ENCODE data around the gene GALNT10.

The GALNT10 gene

DNA sequence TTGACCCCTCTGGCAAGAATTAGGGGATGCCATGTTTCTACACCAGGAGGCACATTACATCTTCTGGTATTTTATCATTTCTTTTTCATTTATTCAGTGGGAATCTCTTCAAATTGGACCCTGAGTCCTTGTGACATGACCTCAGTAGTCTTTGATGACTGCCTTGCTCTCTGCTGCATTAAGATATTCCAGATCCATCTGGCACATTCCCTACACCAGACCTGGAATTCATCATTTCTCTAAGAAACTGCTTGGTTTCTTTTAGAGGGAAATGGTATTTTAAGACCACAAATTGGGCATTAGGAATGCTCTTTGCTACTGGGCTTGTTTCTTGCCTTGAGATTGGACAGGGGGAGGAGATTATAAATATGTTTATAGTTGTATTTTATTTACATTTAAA lies 61.0 kb downstream of the GALNT10 start:
- Histone ChIP-seq H3K27me3 (ENCODE audit: control insufficient read depth, insufficient read depth, low read length) (no peaks in the 10 kb centered on the region), H3K36me3 (ENCODE audit: control insufficient read depth, insufficient read depth, low read length) (no peaks in the 10 kb centered on the region), H3K9ac (ENCODE audit: low read depth, low read length) (no peak overlapping the region), H3K4me3 (ENCODE audit: low read depth, low read length) (no peak overlapping the region), H3K27ac (ENCODE audit: low read depth, low read length) (no peak overlapping the region), H3K9me3 (ENCODE audit: control insufficient read depth, insufficient read depth, low read length) (no peaks in the 10 kb centered on the region), H3K4me1 (ENCODE audit: control insufficient read depth, insufficient read depth, low read length) (no peaks in the 10 kb centered on the region; the same call in 1 of the 2 replicates)

DNA sequence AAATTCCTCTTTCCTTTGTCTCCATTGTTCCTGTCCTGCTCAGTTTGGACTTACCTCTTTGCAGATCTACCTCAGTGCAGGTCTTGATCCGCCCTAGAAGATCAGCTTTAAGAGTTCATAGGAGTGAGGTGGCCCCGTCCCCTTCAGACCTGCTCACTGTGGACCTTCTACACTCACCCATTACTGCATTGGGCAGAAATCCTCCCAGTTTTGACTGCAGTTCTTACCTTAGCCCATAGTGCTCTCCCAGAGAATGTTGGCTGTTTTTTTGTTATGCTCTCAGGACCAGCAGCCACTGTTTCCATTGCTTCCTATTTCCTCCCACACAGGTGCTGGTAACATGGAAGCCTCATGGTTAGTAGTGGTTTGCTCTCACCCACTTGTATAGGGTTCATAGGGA lies 63.3 kb downstream of the GALNT10 start:
- no peaks in the 10 kb centered on the region for H3K27me3 ChIP-seq (ENCODE audit: control insufficient read depth, insufficient read depth, low read length)
- no peak overlapping the region for H3K4me3 ChIP-seq (ENCODE audit: low read depth, low read length)
- no peaks in the 10 kb centered on the region for H3K9me3 ChIP-seq (ENCODE audit: control insufficient read depth, insufficient read depth, low read length)
- H3K27ac ChIP-seq (ENCODE audit: low read depth, low read length), result no peak overlapping the region
- no peak overlapping the region for H3K9ac ChIP-seq (ENCODE audit: low read depth, low read length)
- no peaks in the 10 kb centered on the region for H3K36me3 ChIP-seq (ENCODE audit: control insufficient read depth, insufficient read depth, low read length)
- H3K4me1 ChIP-seq (ENCODE audit: control insufficient read depth, insufficient read depth, low read length), result peaks cover 6% of the 10 kb centered on the region

DNA sequence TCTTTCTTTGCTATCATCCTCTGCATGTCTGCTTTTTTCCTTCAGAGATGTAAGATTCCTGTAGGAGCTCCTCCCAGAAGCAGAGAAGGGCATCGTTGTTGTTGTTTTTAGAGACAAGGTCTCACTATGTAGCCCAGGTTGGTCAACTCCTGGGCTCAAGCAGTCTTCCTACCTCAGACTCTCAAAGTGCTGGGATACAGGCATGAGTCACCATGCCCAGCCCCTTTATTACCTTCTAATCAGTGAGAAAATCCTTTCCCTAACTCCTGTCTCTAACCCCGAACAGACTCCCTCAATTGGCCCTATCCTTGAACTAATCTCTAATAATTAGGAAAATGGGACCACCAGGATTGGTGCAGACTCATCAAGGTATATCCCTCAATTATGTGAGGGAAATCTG lies 64.4 kb downstream of the GALNT10 start:
- H3K4me1 ChIP-seq (ENCODE audit: control insufficient read depth, insufficient read depth, low read length), result peaks cover 17% of the 10 kb centered on the region
- no peaks in the 10 kb centered on the region for H3K9me3 ChIP-seq (ENCODE audit: control insufficient read depth, insufficient read depth, low read length)
- no peak overlapping the region for H3K9ac ChIP-seq (ENCODE audit: low read depth, low read length)
- H3K27me3 ChIP-seq (ENCODE audit: control insufficient read depth, insufficient read depth, low read length), result no peaks in the 10 kb centered on the region
- H3K27ac ChIP-seq (ENCODE audit: low read depth, low read length), result no peak overlapping the region
- no peak overlapping the region for H3K4me3 ChIP-seq (ENCODE audit: low read depth, low read length)
- H3K36me3 ChIP-seq (ENCODE audit: control insufficient read depth, insufficient read depth, low read length), result no peaks in the 10 kb centered on the region

DNA sequence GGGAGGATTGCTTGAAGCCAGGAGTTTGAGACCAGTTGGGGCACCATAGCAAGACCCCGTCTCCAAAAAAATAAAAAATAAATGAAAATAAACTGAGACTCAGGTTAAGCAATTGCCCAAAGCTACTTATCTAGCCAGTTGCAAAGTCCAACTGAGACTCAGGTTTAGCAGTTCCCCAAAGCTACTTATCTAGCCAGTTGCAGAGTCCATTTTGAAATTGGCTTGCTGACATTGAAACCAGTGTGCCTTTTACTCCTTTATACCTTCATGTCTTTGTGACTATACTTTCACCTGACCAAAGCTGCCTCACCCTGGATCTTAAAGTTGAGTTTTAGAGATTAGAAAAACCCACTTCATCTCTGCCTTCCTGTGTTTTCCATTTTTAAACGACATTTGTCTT lies 66.5 kb downstream of the GALNT10 start:
- H3K27ac ChIP-seq (ENCODE audit: low read depth, low read length), result no peak overlapping the region
- no peaks in the 10 kb centered on the region for H3K9me3 ChIP-seq (ENCODE audit: control insufficient read depth, insufficient read depth, low read length)
- H3K27me3 ChIP-seq (ENCODE audit: control insufficient read depth, insufficient read depth, low read length), result no peaks in the 10 kb centered on the region
- H3K4me1 ChIP-seq (ENCODE audit: control insufficient read depth, insufficient read depth, low read length), result peaks cover 33% of the 10 kb centered on the region
- no peak overlapping the region for H3K9ac ChIP-seq (ENCODE audit: low read depth, low read length)
- H3K4me3 ChIP-seq (ENCODE audit: low read depth, low read length), result no peak overlapping the region
- no peaks in the 10 kb centered on the region for H3K36me3 ChIP-seq (ENCODE audit: control insufficient read depth, insufficient read depth, low read length)

DNA sequence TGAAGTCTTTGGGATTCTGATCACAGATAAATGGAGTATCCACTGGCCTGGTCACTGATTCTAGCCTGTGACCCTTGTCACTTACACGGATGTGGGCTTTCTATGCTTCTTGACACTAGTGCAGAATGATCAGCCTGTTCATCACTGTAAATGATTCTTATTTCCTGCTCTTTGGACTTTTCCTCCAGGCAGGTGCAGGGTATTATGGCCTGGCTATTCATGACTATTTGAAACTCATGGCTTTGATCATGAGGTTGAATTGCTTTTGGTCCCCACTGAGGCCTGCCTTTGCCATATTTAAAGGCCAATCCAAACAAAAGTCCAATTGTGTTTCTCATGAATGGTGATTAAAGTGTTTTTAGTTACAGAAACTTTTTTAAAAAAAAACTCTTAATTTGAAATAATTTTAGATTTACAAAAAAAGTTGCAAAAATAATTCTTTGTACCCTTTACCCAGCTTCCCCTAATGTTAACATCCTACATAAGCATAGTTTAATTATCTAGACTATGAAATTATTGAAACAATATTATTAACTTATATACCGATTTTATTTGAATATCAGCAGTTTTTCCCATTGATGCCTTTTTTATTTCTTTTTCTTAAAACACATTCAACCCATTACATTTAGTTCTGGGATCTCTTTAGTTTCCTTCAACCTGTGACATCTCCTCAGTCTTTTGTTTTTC lies 68.1 kb downstream of the GALNT10 start:
- Histone ChIP-seq H3K4me3 (ENCODE audit: low read depth, low read length) (no peak overlapping the region), H3K9ac (ENCODE audit: low read depth, low read length) (no peak overlapping the region), H3K36me3 (ENCODE audit: control insufficient read depth, insufficient read depth, low read length) (no peaks in the 10 kb centered on the region), H3K27me3 (ENCODE audit: control insufficient read depth, insufficient read depth, low read length) (no peaks in the 10 kb centered on the region), H3K9me3 (ENCODE audit: control insufficient read depth, insufficient read depth, low read length) (no peaks in the 10 kb centered on the region), H3K4me1 (ENCODE audit: control insufficient read depth, insufficient read depth, low read length) (peaks cover 33% of the 10 kb centered on the region), H3K27ac (ENCODE audit: low read depth, low read length) (no peak overlapping the region)

DNA sequence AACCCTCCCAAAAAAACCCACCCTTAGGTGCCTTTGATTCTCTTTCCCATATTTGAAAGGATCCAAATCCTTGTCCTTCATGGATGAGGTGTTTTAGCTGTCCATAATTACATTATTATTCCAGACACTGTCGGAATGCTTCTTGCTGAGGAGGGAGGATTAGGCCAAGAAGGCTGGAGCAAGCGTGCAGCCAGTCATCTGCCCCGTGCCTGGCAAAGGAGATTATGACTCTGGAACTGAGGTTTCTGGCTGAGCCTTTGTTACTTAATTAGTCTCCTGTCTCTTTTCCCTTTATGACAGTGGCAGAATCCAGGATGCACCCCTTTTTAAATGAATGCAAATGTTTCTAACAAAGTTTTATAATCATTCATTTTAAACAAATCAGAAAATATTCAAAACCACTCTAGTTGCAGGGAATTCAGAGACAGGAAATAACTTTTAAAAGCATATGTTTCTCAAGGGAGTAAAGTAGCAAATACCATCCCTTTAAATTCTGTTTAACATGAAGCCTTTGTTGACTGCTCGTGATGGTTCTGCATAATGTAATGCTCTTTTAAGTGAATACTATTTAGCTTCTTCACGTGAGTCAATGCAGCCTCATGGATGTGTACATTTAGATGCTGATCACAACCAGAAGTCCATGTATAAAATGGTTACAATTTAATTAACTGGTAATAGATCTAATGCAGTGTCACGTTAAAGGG lies 69.8 kb downstream of the GALNT10 start:
- Histone ChIP-seq H3K27ac (ENCODE audit: low read depth, low read length) (peak overlapping the region; percentile 44), H3K4me3 (ENCODE audit: low read depth, low read length) (no peak overlapping the region), H3K9me3 (ENCODE audit: control insufficient read depth, insufficient read depth, low read length) (no peaks in the 10 kb centered on the region)

DNA sequence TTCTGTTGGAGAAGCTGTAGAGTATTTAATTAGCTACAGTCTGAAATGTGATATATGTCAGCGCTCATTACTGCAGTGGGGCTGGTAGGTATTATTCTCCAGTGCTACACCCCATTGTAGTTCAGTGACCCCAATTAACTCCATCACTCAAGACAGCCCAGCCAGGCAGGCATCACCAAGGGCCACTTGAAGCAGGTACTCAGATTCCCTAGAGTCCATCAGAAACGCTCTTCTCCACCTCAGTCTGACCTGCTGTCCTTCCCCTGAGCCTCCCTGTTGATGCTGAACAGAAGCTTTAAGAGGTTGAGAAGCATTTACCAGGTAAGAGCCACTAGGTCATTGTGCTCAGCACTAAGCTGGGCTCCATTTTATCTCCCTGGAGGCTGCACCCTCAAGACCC lies 71.8 kb downstream of the GALNT10 start:
- no peak overlapping the region for H3K9ac ChIP-seq (ENCODE audit: low read depth, low read length)
- no peak overlapping the region for H3K27ac ChIP-seq (ENCODE audit: low read depth, low read length)
- no peak overlapping the region for H3K4me3 ChIP-seq (ENCODE audit: low read depth, low read length)
- H3K9me3 ChIP-seq (ENCODE audit: control insufficient read depth, insufficient read depth, low read length), result no peaks in the 10 kb centered on the region
- H3K4me1 ChIP-seq (ENCODE audit: control insufficient read depth, insufficient read depth, low read length), result peaks cover 42% of the 10 kb centered on the region
- H3K27me3 ChIP-seq (ENCODE audit: control insufficient read depth, insufficient read depth, low read length), result no peaks in the 10 kb centered on the region
- no peaks in the 10 kb centered on the region for H3K36me3 ChIP-seq (ENCODE audit: control insufficient read depth, insufficient read depth, low read length)

More for the DNA sequence above, 69.8 kb downstream of the GALNT10 start:
- H3K27me3 ChIP-seq (ENCODE audit: control insufficient read depth, insufficient read depth, low read length), result no peaks in the 10 kb centered on the region
- peaks cover 36% of the 10 kb centered on the region for H3K4me1 ChIP-seq (ENCODE audit: control insufficient read depth, insufficient read depth, low read length)
- no peaks in the 10 kb centered on the region for H3K36me3 ChIP-seq (ENCODE audit: control insufficient read depth, insufficient read depth, low read length)
- H3K9ac ChIP-seq (ENCODE audit: low read depth, low read length), result no peak overlapping the region

DNA sequence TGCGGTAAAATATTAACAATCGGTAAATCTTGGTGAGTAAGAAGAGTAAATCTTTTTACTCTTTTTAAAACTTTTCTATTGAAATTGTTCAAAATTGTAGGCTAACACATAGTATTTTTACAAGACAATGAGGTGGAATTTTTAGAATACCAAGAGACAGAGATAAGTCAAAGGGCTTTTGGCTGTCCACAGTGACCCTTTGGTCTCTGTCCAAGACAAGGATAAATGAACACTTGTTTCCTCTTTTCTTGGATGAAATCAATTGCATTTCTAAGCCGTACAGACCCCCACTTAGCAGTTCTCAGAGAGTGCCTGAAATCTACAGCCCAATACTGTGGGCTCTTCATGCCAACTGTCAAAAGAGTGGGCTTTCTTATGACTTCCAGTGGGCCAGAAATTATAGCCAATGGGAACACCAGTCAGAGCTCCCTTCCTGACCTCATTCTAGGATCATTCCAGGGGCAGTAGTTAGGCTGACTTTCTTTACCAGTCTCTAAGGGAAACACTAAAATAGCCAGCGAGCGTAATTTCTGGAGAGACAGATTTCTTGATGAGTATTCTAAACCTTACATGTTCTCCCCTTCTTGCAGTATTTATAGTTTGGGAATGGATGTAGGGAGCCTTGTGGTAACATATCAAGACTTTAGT lies 74.1 kb downstream of the GALNT10 start:
- Histone ChIP-seq H3K4me1 (ENCODE audit: control insufficient read depth, insufficient read depth, low read length) (peaks cover 34% of the 10 kb centered on the region), H3K36me3 (ENCODE audit: control insufficient read depth, insufficient read depth, low read length) (no peaks in the 10 kb centered on the region), H3K9ac (ENCODE audit: low read depth, low read length) (no peak overlapping the region), H3K27ac (ENCODE audit: low read depth, low read length) (no peak overlapping the region), H3K9me3 (ENCODE audit: control insufficient read depth, insufficient read depth, low read length) (no peaks in the 10 kb centered on the region), H3K4me3 (ENCODE audit: low read depth, low read length) (no peak overlapping the region), H3K27me3 (ENCODE audit: control insufficient read depth, insufficient read depth, low read length) (no peaks in the 10 kb centered on the region)

DNA sequence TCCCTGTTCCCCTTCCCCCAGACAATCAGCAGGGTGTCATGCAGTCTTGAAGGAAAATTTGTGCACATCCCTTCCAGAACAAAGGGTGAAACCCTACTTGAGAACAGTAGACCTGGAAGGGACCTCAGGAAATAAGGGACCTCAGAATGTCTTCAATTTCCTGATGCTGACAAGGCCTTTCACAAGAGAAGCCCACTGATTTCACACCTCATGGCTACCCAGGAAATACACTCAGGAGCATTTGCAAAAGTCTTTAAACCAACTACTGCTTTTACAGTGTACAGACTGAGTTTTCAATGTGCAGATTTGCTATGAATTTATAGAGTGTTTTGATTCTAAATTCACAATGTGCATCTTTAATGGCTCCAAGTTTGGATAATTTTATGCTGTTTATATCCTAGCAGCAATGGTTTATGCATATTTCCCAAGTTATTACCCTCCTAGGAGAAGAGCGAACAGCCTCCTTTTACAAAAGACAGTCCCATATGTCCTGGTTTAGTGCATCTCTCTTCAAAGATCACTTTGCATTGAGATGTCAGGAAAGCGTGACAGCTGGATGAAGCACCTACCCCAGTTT lies 74.8 kb downstream of the GALNT10 start:
- no peaks in the 10 kb centered on the region for H3K36me3 ChIP-seq (ENCODE audit: control insufficient read depth, insufficient read depth, low read length)
- no peaks in the 10 kb centered on the region for H3K9me3 ChIP-seq (ENCODE audit: control insufficient read depth, insufficient read depth, low read length)
- H3K9ac ChIP-seq (ENCODE audit: low read depth, low read length), result no peak overlapping the region
- H3K27ac ChIP-seq (ENCODE audit: low read depth, low read length), result no peak overlapping the region
- H3K27me3 ChIP-seq (ENCODE audit: control insufficient read depth, insufficient read depth, low read length), result no peaks in the 10 kb centered on the region
- peaks cover 28% of the 10 kb centered on the region for H3K4me1 ChIP-seq (ENCODE audit: control insufficient read depth, insufficient read depth, low read length)
- H3K4me3 ChIP-seq (ENCODE audit: low read depth, low read length), result no peak overlapping the region

DNA sequence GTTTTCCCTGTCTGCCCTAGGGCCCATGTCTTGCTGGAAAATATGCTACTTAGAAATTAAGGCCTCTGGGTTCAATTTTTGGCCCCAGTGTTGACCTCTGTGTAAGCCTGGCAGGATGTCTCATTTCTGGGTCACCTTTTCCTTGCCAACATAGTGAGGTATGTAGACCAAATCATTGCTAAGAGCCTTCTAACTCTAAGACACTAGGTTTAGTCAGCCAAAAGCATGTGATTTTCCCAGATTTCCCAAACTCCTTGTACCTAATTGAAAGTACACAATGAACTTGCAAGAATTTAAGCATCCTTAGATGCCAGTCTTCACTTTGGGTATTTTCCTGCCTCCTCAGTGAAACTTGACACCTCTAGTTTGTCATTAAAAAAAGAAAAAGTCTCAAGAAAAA lies 77.0 kb downstream of the GALNT10 start:
- Histone ChIP-seq H3K9ac (ENCODE audit: low read depth, low read length) (no peak overlapping the region), H3K4me3 (ENCODE audit: low read depth, low read length) (no peak overlapping the region), H3K27ac (ENCODE audit: low read depth, low read length) (no peak overlapping the region), H3K27me3 (ENCODE audit: control insufficient read depth, insufficient read depth, low read length) (no peaks in the 10 kb centered on the region), H3K4me1 (ENCODE audit: control insufficient read depth, insufficient read depth, low read length) (peaks cover 17% of the 10 kb centered on the region), H3K36me3 (ENCODE audit: control insufficient read depth, insufficient read depth, low read length) (no peaks in the 10 kb centered on the region), H3K9me3 (ENCODE audit: control insufficient read depth, insufficient read depth, low read length) (no peaks in the 10 kb centered on the region)

DNA sequence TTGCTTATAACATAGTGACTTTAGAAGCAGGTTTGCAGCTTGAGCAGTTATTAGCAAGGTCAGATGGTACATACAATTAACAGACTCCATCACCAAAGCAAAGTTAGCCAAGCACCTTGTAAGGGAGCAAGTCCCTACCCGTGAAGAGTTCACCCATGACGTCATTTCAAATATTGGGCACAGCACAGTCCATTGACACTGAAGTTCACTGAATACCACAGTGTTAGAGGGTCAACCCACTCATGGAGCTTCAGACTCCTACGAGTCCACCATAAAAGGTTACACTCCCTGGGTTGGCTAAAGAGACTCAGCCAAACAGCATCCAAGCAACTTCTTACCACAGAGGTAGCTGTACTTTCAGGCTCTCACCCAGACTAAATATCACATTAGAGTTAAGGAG lies 77.5 kb downstream of the GALNT10 start:
- no peaks in the 10 kb centered on the region for H3K27me3 ChIP-seq (ENCODE audit: control insufficient read depth, insufficient read depth, low read length)
- H3K9ac ChIP-seq (ENCODE audit: low read depth, low read length), result no peak overlapping the region
- peaks cover 17% of the 10 kb centered on the region for H3K4me1 ChIP-seq (ENCODE audit: control insufficient read depth, insufficient read depth, low read length)
- H3K27ac ChIP-seq (ENCODE audit: low read depth, low read length), result no peak overlapping the region
- H3K4me3 ChIP-seq (ENCODE audit: low read depth, low read length), result no peak overlapping the region
- no peaks in the 10 kb centered on the region for H3K36me3 ChIP-seq (ENCODE audit: control insufficient read depth, insufficient read depth, low read length)
- H3K9me3 ChIP-seq (ENCODE audit: control insufficient read depth, insufficient read depth, low read length), result no peaks in the 10 kb centered on the region
